Measurements from ENCODE around the gene ST8SIA1. TPM values are rescaled to one million over a fixed set of nuclear protein-coding genes. Genes with fewer than 3 reads are reported as not detected.

Gene ST8SIA1
- total RNA-seq, 1 donor from 2014 or later, result under 0.01 TPM

- Histone ChIP-seq H3K36me3 (ENCODE audit: control insufficient read depth, insufficient read depth, low read length) (no peaks in the 10 kb centered on the region), H3K27me3 (ENCODE audit: control insufficient read depth, insufficient read depth, low read length) (no peaks in the 10 kb centered on the region), H3K4me3 (ENCODE audit: low read depth, low read length) (no peak overlapping the region)
- DNase-seq (ENCODE audit: low read depth), result no peak
- TF ChIP-seq CTCF (IDR thresholded peaks at IDR 0.05; ENCODE audit: insufficient read depth, low read length, severe bottlenecking), result no peak
- no peak for FAIRE-seq
These were observed 5.2 kb upstream of the ST8SIA1 start for GRCh38 chr12:22339691-22340090.

DNA sequence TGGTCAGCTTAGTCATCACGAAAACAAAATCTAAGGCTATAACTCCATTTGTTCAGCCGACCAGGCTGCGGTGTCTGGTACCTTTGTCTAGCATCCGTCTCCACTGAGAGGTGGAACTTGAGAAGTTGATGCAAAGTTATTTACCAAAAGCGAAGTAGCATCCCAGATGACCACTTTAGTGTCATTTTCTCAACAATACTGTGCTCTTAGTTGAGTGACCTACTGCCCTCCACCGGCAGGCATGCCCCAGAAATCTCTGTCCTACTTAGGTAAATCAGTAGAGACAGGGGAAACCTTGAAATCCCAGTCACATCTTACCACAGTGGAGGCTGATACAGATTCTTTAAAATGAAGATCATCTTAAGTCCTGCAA, 1.3 kb upstream of the ST8SIA1 start:
- TF ChIP-seq CTCF (IDR thresholded peaks at IDR 0.05; ENCODE audit: insufficient read depth, low read length, severe bottlenecking), result no peak
- DNase-seq (ENCODE audit: low read depth), result no peak
- FAIRE-seq, result peak; percentile 80

GRCh38 chr12:22333713-22334409, 646 bp downstream of the ST8SIA1 start:
- H3K27me3 ChIP-seq (ENCODE audit: control insufficient read depth, insufficient read depth, low read length), result peaks cover 15% of the 10 kb centered on the region
- no peak for TF ChIP-seq CTCF (IDR thresholded peaks at IDR 0.05; ENCODE audit: insufficient read depth, low read length, severe bottlenecking)
- no peaks in the 10 kb centered on the region for H3K36me3 ChIP-seq (ENCODE audit: control insufficient read depth, insufficient read depth, low read length)
- no peak for FAIRE-seq
- no peak for DNase-seq (ENCODE audit: low read depth)
- peak overlapping the region; percentile 53 for H3K4me3 ChIP-seq (ENCODE audit: low read depth, low read length)

More for the DNA sequence above, 1.3 kb upstream of the ST8SIA1 start:
- Histone ChIP-seq H3K27me3 (ENCODE audit: control insufficient read depth, insufficient read depth, low read length) (peaks cover 15% of the 10 kb centered on the region), H3K36me3 (ENCODE audit: control insufficient read depth, insufficient read depth, low read length) (no peaks in the 10 kb centered on the region), H3K4me3 (ENCODE audit: low read depth, low read length) (no peak overlapping the region)

GRCh38 chr12:22333186-22333712, 1.3 kb downstream of the ST8SIA1 start:
- FAIRE-seq, result no peak
- Histone ChIP-seq H3K27me3 (ENCODE audit: control insufficient read depth, insufficient read depth, low read length) (peaks cover 15% of the 10 kb centered on the region), H3K36me3 (ENCODE audit: control insufficient read depth, insufficient read depth, low read length) (no peaks in the 10 kb centered on the region), H3K4me3 (ENCODE audit: low read depth, low read length) (no peak overlapping the region)
- no peak for DNase-seq (ENCODE audit: low read depth)
- TF ChIP-seq CTCF (IDR thresholded peaks at IDR 0.05; ENCODE audit: insufficient read depth, low read length, severe bottlenecking), result no peak

DNA sequence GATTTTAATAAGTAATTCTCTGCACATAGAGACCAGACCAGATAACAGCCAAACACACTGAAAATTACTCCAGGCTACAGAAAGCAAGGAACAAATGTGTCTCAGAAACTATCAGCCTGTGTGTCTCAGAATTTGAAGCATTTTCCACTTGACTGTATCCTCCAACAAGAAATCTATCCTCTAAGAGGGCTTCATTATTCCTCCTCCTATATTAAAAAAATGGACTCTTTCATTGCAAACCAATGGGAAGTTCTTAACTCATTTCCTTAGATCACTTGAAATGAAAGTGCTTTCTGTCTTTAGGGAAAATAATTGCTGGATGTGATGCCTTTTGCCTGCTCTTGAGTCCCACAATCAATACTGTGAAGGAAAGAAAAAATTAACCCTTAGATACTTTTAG, 2.3 kb downstream of the ST8SIA1 start:
- TF ChIP-seq CTCF (IDR thresholded peaks at IDR 0.05; ENCODE audit: insufficient read depth, low read length, severe bottlenecking), result no peak
- H3K4me3 ChIP-seq (ENCODE audit: low read depth, low read length), result no peak overlapping the region
- DNase-seq (ENCODE audit: low read depth) (no peak), FAIRE-seq (no peak)
- peaks cover 15% of the 10 kb centered on the region for H3K27me3 ChIP-seq (ENCODE audit: control insufficient read depth, insufficient read depth, low read length)
- H3K36me3 ChIP-seq (ENCODE audit: control insufficient read depth, insufficient read depth, low read length), result no peaks in the 10 kb centered on the region

DNA sequence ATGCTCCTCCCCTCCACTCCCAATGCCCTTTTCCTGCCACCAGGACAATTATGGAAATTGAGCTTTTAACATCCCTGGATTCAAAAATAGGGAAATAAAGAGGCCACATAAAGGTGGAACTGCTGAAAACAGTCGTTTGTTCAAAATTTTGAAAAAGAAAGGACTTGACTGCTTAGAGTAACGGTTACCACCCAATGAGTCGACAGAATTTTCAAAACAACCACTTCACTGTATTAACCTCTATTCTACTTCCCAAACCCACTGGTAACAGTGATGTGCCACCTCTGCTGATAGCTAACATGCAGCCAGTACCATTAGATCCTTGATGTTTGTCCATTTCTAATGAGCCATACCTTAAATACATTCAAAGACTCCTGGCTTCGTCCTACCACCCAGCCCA, 4.9 kb downstream of the ST8SIA1 start:
- DNase-seq (ENCODE audit: low read depth) (no peak), FAIRE-seq (no peak)
- no peak for TF ChIP-seq CTCF (IDR thresholded peaks at IDR 0.05; ENCODE audit: insufficient read depth, low read length, severe bottlenecking)
- Histone ChIP-seq H3K4me3 (ENCODE audit: low read depth, low read length) (no peak overlapping the region), H3K36me3 (ENCODE audit: control insufficient read depth, insufficient read depth, low read length) (no peaks in the 10 kb centered on the region), H3K27me3 (ENCODE audit: control insufficient read depth, insufficient read depth, low read length) (peaks cover 15% of the 10 kb centered on the region)
